Stimulated activated CD8-positive, alpha-beta memory T cell treated with anti-CD3 and anti-CD28 coated beads, Interleukin-2, amount 100 ng/mL, for 48 hours (primary cell): ENCODE measurements around the gene CHN2.
"Not testable (repeated sequence)": the region's sequence is repeated elsewhere in the genome, so short reads cannot be mapped to it uniquely, and the experiment has no call there.

ENCODE experiments used
- DNase-seq, 2 donors: peaks; one replicate each; pipeline ENCODE4 v3.0.0-alpha.2; 2020; ENCODE audit warnings: low read depth in 2 of 2

The CHN2 gene

GRCh38 chr7:29189743-29190201 is 4.8 kb upstream of the CHN2 start:
- peak; percentile 49 to 50 for DNase-seq

GRCh38 chr7:29190349-29191045 is 4.1 kb upstream of the CHN2 start:
- no peak for DNase-seq

- no peak for DNase-seq
Measured at GRCh38 chr7:29192323-29192722, 2.3 kb upstream of the CHN2 start.

GRCh38 chr7:29192811-29193210 is 1.8 kb upstream of the CHN2 start:
- no peak for DNase-seq

- DNase-seq = no peak
Measured at GRCh38 chr7:29193316-29194205, 1.0 kb upstream of the CHN2 start.

GRCh38 chr7:29194206-29194593 is 375 bp upstream of the CHN2 start:
- DNase-seq = no peak

GRCh38 chr7:29196191-29196590 is 1.6 kb downstream of the CHN2 start:
- no peak for DNase-seq

- DNase-seq = no peak
Measured at GRCh38 chr7:29196971-29197595, 2.5 kb downstream of the CHN2 start.

- DNase-seq = no peak
Measured at GRCh38 chr7:29197916-29198315, 3.3 kb downstream of the CHN2 start.

GRCh38 chr7:29199776-29200175 is 5.2 kb downstream of the CHN2 start:
- DNase-seq = no peak

- DNase-seq = no peak
Measured at GRCh38 chr7:29202651-29203069, 8.1 kb downstream of the CHN2 start.

GRCh38 chr7:29204491-29205272 is 10.1 kb downstream of the CHN2 start:
- DNase-seq = no peak

- DNase-seq = no peak
Measured at GRCh38 chr7:29207162-29207801, 12.7 kb downstream of the CHN2 start.

- DNase-seq = no peak
Measured at GRCh38 chr7:29208410-29209250, 14.1 kb downstream of the CHN2 start.

GRCh38 chr7:29209745-29210144 is 15.2 kb downstream of the CHN2 start:
- DNase-seq = no peak

GRCh38 chr7:29212736-29213135 is 18.2 kb downstream of the CHN2 start:
- DNase-seq = not testable (repeated sequence)

GRCh38 chr7:29214056-29214455 is 19.5 kb downstream of the CHN2 start:
- DNase-seq = no peak

- no peak for DNase-seq
Measured at GRCh38 chr7:29214816-29215215, 20.2 kb downstream of the CHN2 start.

- no peak for DNase-seq
Measured at GRCh38 chr7:29216128-29216527, 21.6 kb downstream of the CHN2 start.

GRCh38 chr7:29217113-29217512 is 22.5 kb downstream of the CHN2 start:
- no peak for DNase-seq
